HepG2 (cell line): ENCODE measurements around the gene GLI3.

Experiments
- ASH2L ChIP-seq: fragments of 300-600, 200-600 bp; sonication (generic); IDR thresholded peaks from 2 replicates; pipeline ENCODE4 v1.7.0; 2017; ENCODE audit warnings: low read depth, mild to moderate bottlenecking, moderate library complexity, mixed read lengths, low read length; ENCODE audit not compliant: insufficient read length
- NFIC ChIP-seq: IDR thresholded peaks from 2 replicates; pipeline ENCODE4 v1.6.1; 2012; ENCODE audit warnings: mild to moderate bottlenecking, low read length, inconsistent platforms

DNA sequence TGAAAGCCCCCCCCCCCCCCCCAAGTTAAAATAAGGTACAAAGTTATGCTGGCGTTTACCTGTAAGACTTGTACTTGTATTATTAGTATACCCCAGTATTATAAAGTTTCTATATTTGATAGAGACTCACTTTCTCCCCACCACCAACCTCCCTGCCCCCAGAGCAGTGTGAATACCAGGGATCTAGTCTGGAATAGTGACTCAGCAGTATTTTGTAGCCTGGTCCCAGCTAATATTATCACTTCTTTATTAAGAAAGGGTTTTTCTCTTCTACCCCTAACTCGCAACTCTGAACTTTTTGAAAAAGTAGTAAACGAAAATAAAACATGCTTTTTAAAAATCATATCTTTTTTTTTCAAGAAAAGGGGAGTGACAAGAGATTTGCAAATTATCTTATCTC lies 26.7 kb downstream of the GLI3 start:
- TF ChIP-seq NFIC (no peak), ASH2L (no peak)
